Transverse colon (tissue), 4 donors: ENCODE data around the gene ABCC12.

Experiments
- CTCF ChIP-seq, 5 experiments: fragments of 200-600 bp in 3 of 5; fragments of 450-650 bp in 2 of 5; sonication (generic) in 3 of 5; IDR thresholded peaks; 1 replicate in 2 of 5; 2 replicates in 3 of 5; pipeline ENCODE4 v1.5.1; 2016 to 2017; ENCODE audit warnings: antibody characterized with exemption in 5 of 5, inconsistent platforms in 3 of 5, mild to moderate bottlenecking in 2 of 5, moderate library complexity in 1 of 5
- POLR2AphosphoS5 ChIP-seq, 3 donors: sonication (generic); formaldehyde crosslinking; IDR thresholded peaks; one replicate each; pipeline ENCODE4 v1.6.1; 2016; ENCODE audit warnings: antibody characterized with exemption in 3 of 3

GRCh38 chr16:48204825-48205151 lies 49.0 kb upstream of the ABCC12 start:
- TF ChIP-seq CTCF (IDR thresholded peaks at IDR 0.05) (no peak), POLR2AphosphoS5 (IDR thresholded peaks at IDR 0.05) (no peak)
